DOHH2 (cell line): ENCODE results near the gene NRXN3.

Experiments used
- CTCF ChIP-seq: fragments of 200-600 bp; sonication (generic); IDR thresholded peaks from one replicate; pipeline ENCODE4 v1.5.1; 2014; ENCODE audit warnings: antibody characterized with exemption, mild to moderate bottlenecking, low read depth, low read length; ENCODE audit not compliant: poor library complexity, severe bottlenecking
- EZH2phosphoT487 ChIP-seq: fragments of 200-600 bp; sonication (generic); IDR thresholded peaks from 2 replicates; pipeline ENCODE4 v1.6.1; 2017; ENCODE audit warnings: borderline replicate concordance, mild to moderate bottlenecking, antibody characterized with exemption, low read length, moderate library complexity, mixed read lengths

GRCh38 chr14:79896009-79896408, 1725.8 kb downstream of the NRXN3 start:
- TF ChIP-seq CTCF = no peak
- TF ChIP-seq EZH2phosphoT487 = no peak
